Breast epithelium (tissue), 4 donors: ENCODE measurements around the gene PLOD1. TPM values are rescaled to one million over a fixed set of nuclear protein-coding genes. Genes with fewer than 3 reads are reported as not detected.
A peak's percentile ranks its signal among the peaks of the same experiment; 100 is the strongest.

Experiments
- DNase-seq, 2 donors: peaks; one replicate each; pipeline ENCODE4 v3.0.0-alpha.2; 2019; ENCODE audit warnings: low spot score in 2 of 2
- H3K27ac ChIP-seq, 2 donors: fragments of 200-600 bp; sonication (generic) in 1 of 2; one replicate each; pipeline ENCODE4 v1.5.1; 2016 to 2019; ENCODE audit warnings: mild to moderate bottlenecking in 1 of 2
- H3K27me3 ChIP-seq, 2 donors: fragments of 200-600 bp; sonication (generic) in 1 of 2; one replicate each; pipeline versions ENCODE4 v1.5.1 to v1.6.0; 2017 to 2019; ENCODE audit warnings: control low read depth in 1 of 2, mild to moderate bottlenecking in 1 of 2
- H3K36me3 ChIP-seq: fragments of 200-600 bp; one replicate; pipeline ENCODE4 v1.5.1; 2019
- H3K4me1 ChIP-seq, 2 donors: fragments of 200-600 bp; sonication (generic); one replicate each; pipeline ENCODE4 v1.5.1; 2016 to 2019; ENCODE audit warnings: control low read depth in 1 of 2
- H3K4me3 ChIP-seq, 3 donors: fragments of 200-600 bp; sonication (generic); 1 replicate in 2 of 3; 2 replicates in 1 of 3; pipeline ENCODE4 v1.5.1; 2016 to 2019; ENCODE audit warnings: mild to moderate bottlenecking in 3 of 3, moderate library complexity in 2 of 3
- H3K9me3 ChIP-seq, 2 donors: fragments of 200-600 bp; sonication (generic) in 1 of 2; one replicate each; pipeline ENCODE4 v1.5.1; 2016 to 2019; ENCODE audit warnings: control low read depth in 1 of 2
- POLR2A ChIP-seq: fragments of 450-650 bp; IDR thresholded peaks from one replicate; pipeline ENCODE4 v1.6.1; 2016; ENCODE audit warnings: antibody characterized with exemption, mild to moderate bottlenecking, moderate library complexity
- POLR2AphosphoS5 ChIP-seq, 3 donors: sonication (generic); formaldehyde crosslinking; IDR thresholded peaks; one replicate each; pipeline ENCODE4 v1.6.1; 2017; ENCODE audit warnings: antibody characterized with exemption in 3 of 3
- intact Hi-C: fragments of 100-400 bp; cut with DNase I; formaldehyde crosslinking; loops from one replicate; pipeline ENCODE4 v1.15.1; 2023; ENCODE audit warnings: low total_unique reads
- total RNA-seq, 3 donors: library from RNA; depleted of rRNA; stranded (reverse); fragments of >200 nt; gene quantifications; one replicate each; pipeline ENCODE4 v1.1.0, GENCODE V29; 2016
- TF ChIP-seq, protein P1 (sequence below), 3 donors: fragments of 450-650 bp; IDR thresholded peaks; one replicate each; pipeline ENCODE4 v1.5.1; 2016 to 2017; ENCODE audit warnings: antibody characterized with exemption in 3 of 3, mild to moderate bottlenecking in 3 of 3, moderate library complexity in 3 of 3

PLOD1 gene
- total RNA-seq, 3 donors from 2014 or later: 45.9 to 86.1 (median 57.5) TPM

DNA sequence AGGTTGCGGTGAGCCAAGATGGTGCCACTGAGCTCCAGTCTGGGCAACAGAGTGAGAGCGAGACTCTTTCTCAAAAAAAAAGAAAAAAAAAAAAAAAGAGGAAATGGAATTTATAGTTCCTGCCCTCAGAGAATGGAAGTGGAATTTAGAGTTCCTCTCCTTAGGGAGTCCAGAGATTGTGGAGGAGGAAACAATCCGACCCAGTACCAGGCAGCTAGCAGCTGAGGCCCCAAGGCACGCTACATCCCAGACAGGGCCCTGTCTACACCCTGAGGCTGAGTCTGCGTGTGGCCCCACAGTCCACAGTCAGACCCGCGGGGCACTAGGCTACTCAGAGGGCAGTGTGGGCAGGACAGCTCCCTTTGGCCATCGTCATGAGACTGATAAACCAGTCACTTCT lies 43.8 kb downstream of the PLOD1 start:
- Histone ChIP-seq H3K9me3 (no peaks in the 10 kb centered on the region), H3K36me3 (no peaks in the 10 kb centered on the region), H3K4me1 (peaks cover 2 to 10% of the 10 kb centered on the region in 2 donors), H3K4me3 (no peak overlapping the region), H3K27ac (no peak overlapping the region), H3K27me3 (no peaks in the 10 kb centered on the region)
- no peak for DNase-seq
- TF ChIP-seq POLR2A (no peak), POLR2AphosphoS5 (IDR thresholded peaks at IDR 0.05) (no peak)
- TF ChIP-seq, protein P1, sequence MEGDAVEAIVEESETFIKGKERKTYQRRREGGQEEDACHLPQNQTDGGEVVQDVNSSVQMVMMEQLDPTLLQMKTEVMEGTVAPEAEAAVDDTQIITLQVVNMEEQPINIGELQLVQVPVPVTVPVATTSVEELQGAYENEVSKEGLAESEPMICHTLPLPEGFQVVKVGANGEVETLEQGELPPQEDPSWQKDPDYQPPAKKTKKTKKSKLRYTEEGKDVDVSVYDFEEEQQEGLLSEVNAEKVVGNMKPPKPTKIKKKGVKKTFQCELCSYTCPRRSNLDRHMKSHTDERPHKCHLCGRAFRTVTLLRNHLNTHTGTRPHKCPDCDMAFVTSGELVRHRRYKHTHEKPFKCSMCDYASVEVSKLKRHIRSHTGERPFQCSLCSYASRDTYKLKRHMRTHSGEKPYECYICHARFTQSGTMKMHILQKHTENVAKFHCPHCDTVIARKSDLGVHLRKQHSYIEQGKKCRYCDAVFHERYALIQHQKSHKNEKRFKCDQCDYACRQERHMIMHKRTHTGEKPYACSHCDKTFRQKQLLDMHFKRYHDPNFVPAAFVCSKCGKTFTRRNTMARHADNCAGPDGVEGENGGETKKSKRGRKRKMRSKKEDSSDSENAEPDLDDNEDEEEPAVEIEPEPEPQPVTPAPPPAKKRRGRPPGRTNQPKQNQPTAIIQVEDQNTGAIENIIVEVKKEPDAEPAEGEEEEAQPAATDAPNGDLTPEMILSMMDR (IDR thresholded peaks at IDR 0.05): no peak
- intact Hi-C loops: no loop called here

GRCh38 chr1:11979028-11979850 lies 44.7 kb downstream of the PLOD1 start:
- DNase-seq: peak in 1 of 2 donors; percentile 44
- H3K4me3 ChIP-seq: peak overlapping the region; percentile 96 to 97 (median 97)
- intact Hi-C loops: no loop called here
- TF ChIP-seq POLR2AphosphoS5 (IDR thresholded peaks at IDR 0.05): no peak
- no peak for TF ChIP-seq POLR2A
- TF ChIP-seq, protein P1 (IDR thresholded peaks at IDR 0.05): no peak
- peaks cover 2 to 10% of the 10 kb centered on the region in 2 donors for H3K4me1 ChIP-seq
- H3K27me3 ChIP-seq: no peaks in the 10 kb centered on the region
- no peaks in the 10 kb centered on the region for H3K9me3 ChIP-seq
- H3K27ac ChIP-seq: peak overlapping the region; percentile 94 to 98
- H3K36me3 ChIP-seq: no peaks in the 10 kb centered on the region

DNA sequence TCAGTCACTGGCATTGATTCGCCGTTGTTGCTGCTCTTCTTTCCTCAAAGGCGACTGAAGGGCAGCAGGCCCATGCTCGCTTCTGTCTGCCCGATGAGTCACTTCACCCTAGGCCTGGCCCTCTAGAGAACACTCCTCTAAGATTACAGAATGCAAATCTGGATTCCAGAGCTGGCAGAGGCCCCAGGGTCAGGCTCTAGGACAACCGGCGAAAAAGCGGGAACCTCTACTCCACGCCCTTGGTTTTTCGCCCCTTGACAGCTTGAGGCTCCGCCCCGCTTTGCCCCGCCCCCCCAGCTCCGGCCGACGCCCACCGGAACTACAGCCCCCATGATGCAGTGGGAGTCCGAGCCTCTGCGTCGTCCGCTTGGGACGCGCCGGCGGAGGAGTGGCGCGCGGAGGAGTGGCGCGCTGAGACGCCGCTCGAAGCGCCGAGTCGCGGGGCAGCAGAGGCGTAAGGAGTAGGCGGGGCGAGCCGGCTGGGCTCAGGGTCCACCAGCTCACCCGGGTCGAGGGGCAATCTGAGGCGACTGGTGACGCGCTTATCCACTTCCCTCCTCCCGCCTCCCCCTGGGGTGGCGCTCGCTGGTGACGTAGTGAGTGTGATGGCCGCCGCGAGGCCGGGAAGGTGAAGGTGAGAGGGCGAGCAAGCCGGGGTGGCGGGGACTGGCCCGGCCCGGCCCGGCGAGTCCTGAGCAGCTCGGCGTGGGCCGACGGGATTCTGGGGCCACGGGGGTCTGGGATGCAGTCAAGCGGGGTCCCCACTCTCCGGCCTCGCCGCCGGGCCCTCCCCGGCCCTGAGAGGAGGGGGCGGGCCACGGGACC lies 45.5 kb downstream of the PLOD1 start, which contains the start of gene MFN2:
Gene MFN2, plus strand, starts transcription at position 594 of the 825 bp plus-strand sequence. CDS start 8,725 bp downstream, outside the sequence.
- Histone ChIP-seq H3K27me3 (no peaks in the 10 kb centered on the region), H3K9me3 (no peaks in the 10 kb centered on the region), H3K27ac (peak within 1 kb of the TSS; percentile 94 to 98), H3K4me3 (peak within 1 kb of the TSS; percentile 96 to 97 (median 97)), H3K4me1 (peaks cover 2 to 10% of the 10 kb centered on the region in 2 donors), H3K36me3 (no peaks in the 10 kb centered on the region)
- intact Hi-C loops: no loop called here
- TF ChIP-seq POLR2AphosphoS5 (IDR thresholded peaks at IDR 0.05): peak; percentile 78 to 92 (median 82)
- TF ChIP-seq POLR2A: no peak
- TF ChIP-seq, protein P1 (IDR thresholded peaks at IDR 0.05): no peak
- peak; percentile 90 to 93 for DNase-seq

- Histone ChIP-seq H3K4me3 (peak overlapping the region; percentile 96 to 97 (median 97)), H3K36me3 (no peaks in the 10 kb centered on the region), H3K27me3 (no peaks in the 10 kb centered on the region), H3K27ac (peak overlapping the region; percentile 94 to 98), H3K9me3 (no peaks in the 10 kb centered on the region), H3K4me1 (peaks cover 2 to 10% of the 10 kb centered on the region in 2 donors)
- intact Hi-C loops: no loop called here
- TF ChIP-seq POLR2A: no peak
- TF ChIP-seq, protein P1 (IDR thresholded peaks at IDR 0.05): no peak
- no peak for TF ChIP-seq POLR2AphosphoS5 (IDR thresholded peaks at IDR 0.05)
- no peak for DNase-seq
Observed at GRCh38 chr1:11980676-11980972, 46.1 kb downstream of the PLOD1 start.
